Naive thymus-derived CD4-positive, alpha-beta T cell (primary cell): ENCODE results near the gene MYO5A. TPM values are rescaled to one million over a fixed set of nuclear protein-coding genes. Genes with fewer than 3 reads are reported as not detected.

Experiments
- ATAC-seq: fragments of 150-1000 bp; cut with Tn5 transposase; 2 replicates; pipeline ENCODE4 v1.10.0; 2021; ENCODE audit warnings: mild to moderate bottlenecking, moderate library complexity
- CTCF ChIA-PET: fragments of 350-600 bp; sonication (Branson Sonifier 250); formaldehyde crosslinking; loops from one replicate; lab custom pipeline; 2021; ENCODE audit warnings: antibody characterized with exemption; lab: Charles Lee
- POLR2A ChIA-PET: fragments of 350-600 bp; sonication (Branson Sonifier 250); formaldehyde crosslinking; loops from one replicate; lab custom pipeline; 2021; ENCODE audit warnings: antibody characterized with exemption, inconsistent platforms; lab: Charles Lee
- DNase-seq, 9 donors: peaks; one replicate each; pipeline versions ENCODE4 v3.0.0 to v3.0.0-alpha.2; 2020 to 2022; ENCODE audit warnings: mixed read lengths in 1 of 9
- H3K27ac ChIP-seq: one replicate; pipeline ENCODE4 v1.7.0; 2013; ENCODE audit warnings: mild to moderate bottlenecking, low read depth, low read length, moderate library complexity
- H3K27me3 ChIP-seq, 2 donors: one replicate each; pipeline ENCODE4 v1.7.0; 2013; ENCODE audit warnings: low read length in 2 of 2, mild to moderate bottlenecking in 2 of 2, moderate library complexity in 2 of 2; ENCODE audit not compliant: control insufficient read depth in 2 of 2, insufficient read depth in 2 of 2
- H3K36me3 ChIP-seq, 3 experiments: 1 replicate in 2 of 3; 2 replicates in 1 of 3; pipeline ENCODE4 v1.7.0; 2013; ENCODE audit warnings: low read length in 3 of 3, mild to moderate bottlenecking in 3 of 3, moderate library complexity in 1 of 3; ENCODE audit not compliant: insufficient read depth in 3 of 3, control insufficient read depth in 2 of 3
- H3K4me1 ChIP-seq, 2 donors: one replicate each; pipeline ENCODE4 v1.7.0; 2013; ENCODE audit warnings: low read length in 2 of 2, mild to moderate bottlenecking in 2 of 2, moderate library complexity in 1 of 2; ENCODE audit not compliant: control insufficient read depth in 2 of 2, insufficient read depth in 2 of 2
- H3K4me3 ChIP-seq: 2 replicates; pipeline ENCODE4 v1.7.0; 2013; ENCODE audit warnings: mild to moderate bottlenecking, low read length
- H3K9me3 ChIP-seq, 3 experiments: 1 replicate in 2 of 3; 2 replicates in 1 of 3; pipeline ENCODE4 v1.7.0; 2013; ENCODE audit warnings: low read length in 3 of 3; ENCODE audit not compliant: control insufficient read depth in 2 of 3
- H3K27ac Mint-ChIP-seq, 9 donors: one replicate each; pipeline ENCODE4 v1.8.0; 2020 to 2022; ENCODE audit warnings: mixed read lengths in 9 of 9, mild to moderate bottlenecking in 8 of 9, moderate library complexity in 5 of 9, inconsistent platforms in 2 of 9
- H3K27me3 Mint-ChIP-seq, 5 donors: one replicate each; pipeline ENCODE4 v1.8.0; 2021 to 2022; ENCODE audit warnings: mixed read lengths in 5 of 5, mild to moderate bottlenecking in 1 of 5
- H3K36me3 Mint-ChIP-seq, 5 donors: one replicate each; pipeline ENCODE4 v1.8.0; 2020 to 2022; ENCODE audit warnings: mixed read lengths in 5 of 5, mild to moderate bottlenecking in 3 of 5, inconsistent platforms in 1 of 5
- H3K4me1 Mint-ChIP-seq, 7 donors: one replicate each; pipeline ENCODE4 v1.8.0; 2020 to 2022; ENCODE audit warnings: mixed read lengths in 7 of 7, mild to moderate bottlenecking in 3 of 7, inconsistent platforms in 1 of 7
- H3K4me3 Mint-ChIP-seq, 10 donors: one replicate each; pipeline ENCODE4 v1.8.0; 2020 to 2022; ENCODE audit warnings: mild to moderate bottlenecking in 10 of 10, mixed read lengths in 10 of 10, moderate library complexity in 6 of 10, inconsistent platforms in 2 of 10
- H3K9me3 Mint-ChIP-seq, 11 donors: one replicate each; pipeline ENCODE4 v1.8.0; 2020 to 2022; ENCODE audit warnings: mixed read lengths in 11 of 11, mild to moderate bottlenecking in 4 of 11, inconsistent platforms in 1 of 11, moderate library complexity in 1 of 11
- intact Hi-C, 2 donors: fragments of 100-400 bp; cut with micrococcal nuclease; formaldehyde crosslinking; loops; one replicate each; pipeline ENCODE4 v1.15.1; 2023
- polyA plus RNA-seq, 2 donors: library from polyadenylated mRNA; unstranded; fragments of 300-500 nt; fragmentation: Illumina TruSeq; gene quantifications; one replicate each; pipeline ENCODE4 v1.2.3, GENCODE V29; 2021
- total RNA-seq, 6 experiments: library from RNA in 5 of 6; stranded (reverse) in 5 of 6; gene quantifications; 1 replicate in 5 of 6; 2 replicates in 1 of 6; pipeline ENCODE4 v1.2.3 and lab custom pipeline; 2021 to 2026

The MYO5A gene
- total and polyA plus RNA-seq, 7 experiments from 2014 or later, result 4.2 to 39.6 (median 20.8) TPM

DNA sequence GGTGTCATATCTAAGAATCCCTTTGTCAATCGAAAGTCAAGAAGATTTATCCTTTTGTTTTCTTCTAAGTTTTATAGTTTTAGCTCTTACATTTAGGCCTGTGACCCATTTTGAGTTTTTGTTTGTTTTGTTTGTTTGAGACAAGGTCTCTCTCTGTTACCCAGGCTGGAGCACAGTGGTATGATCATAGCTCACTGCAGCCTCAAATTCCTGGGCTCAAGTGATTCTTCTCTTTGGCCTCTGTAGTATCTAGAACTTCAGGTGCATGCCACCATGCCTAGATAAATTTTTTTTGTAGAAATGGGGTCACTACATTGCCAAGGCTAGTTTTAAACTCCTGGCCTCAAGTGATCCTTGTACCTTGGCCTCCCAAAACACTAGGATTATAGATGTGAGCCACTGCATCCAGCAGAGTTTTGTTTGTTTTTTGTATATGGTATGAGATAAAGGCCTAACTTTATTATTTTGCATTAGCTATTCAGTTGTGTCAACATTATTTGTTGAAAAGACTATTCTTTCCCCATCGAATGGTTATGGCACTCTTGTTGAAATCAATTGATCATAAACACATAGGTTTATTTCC lies 227.3 kb downstream of the MYO5A start:
- no peak for DNase-seq
- ATAC-seq, result no peak
- H3K27me3 ChIP-seq, result peaks cover 0 to 5% of the 10 kb centered on the region in 2 donors
- Mint-ChIP-seq H3K27me3 (peaks cover 3 to 29% (median 9%) of the 10 kb centered on the region in 5 donors), H3K4me1 (peaks cover 6 to 15% (median 13%) of the 10 kb centered on the region in 7 donors), H3K9me3 (peaks cover 0 to 5% (median 0%) of the 10 kb centered on the region in 11 donors), H3K36me3 (peaks cover 5 to 17% (median 8%) of the 10 kb centered on the region in 5 donors), H3K27ac (no peak overlapping the region), H3K4me3 (no peak overlapping the region)
- no peaks in the 10 kb centered on the region for H3K9me3 ChIP-seq
- no peaks in the 10 kb centered on the region for H3K4me1 ChIP-seq
- no peak overlapping the region for H3K4me3 ChIP-seq
- H3K27ac ChIP-seq, result no peak overlapping the region
- CTCF ChIA-PET, result no interaction called here
- intact Hi-C loops, result no loop called here
- H3K36me3 ChIP-seq, result no peaks in the 10 kb centered on the region
- POLR2A ChIA-PET, result no interaction called here

DNA sequence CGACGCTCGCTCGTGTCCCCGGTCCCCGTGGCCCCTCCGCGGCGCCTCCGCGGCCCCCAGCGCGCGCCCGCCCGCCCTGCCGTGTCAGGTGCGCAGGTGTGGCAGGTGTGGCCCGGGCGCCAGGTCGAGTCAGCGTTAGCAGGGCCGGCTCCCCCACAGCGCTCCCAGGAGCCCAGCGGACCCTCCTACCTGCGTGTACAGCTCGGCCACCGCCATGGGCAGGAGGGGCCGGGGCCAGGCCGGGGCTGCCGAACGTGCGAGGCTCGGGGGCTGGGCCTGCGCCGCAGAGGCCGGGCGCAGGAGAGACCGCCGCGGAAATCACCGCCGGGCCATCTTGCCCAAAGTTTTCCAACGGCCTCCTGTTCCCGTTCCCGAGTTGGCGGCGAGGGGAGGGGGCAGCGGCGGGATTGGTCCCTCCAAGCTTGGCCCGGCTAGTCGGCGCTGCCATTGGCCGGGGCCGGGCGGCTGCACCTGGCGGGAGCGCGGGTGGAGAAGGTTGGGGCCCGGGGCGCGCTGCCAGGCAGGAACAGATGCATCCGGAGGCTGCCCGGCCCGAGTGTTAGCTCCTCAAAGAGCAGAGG lies 233.2 kb downstream of the MYO5A start, which contains the start of gene MYO5C:
TSS of gene MYO5C (minus strand) at position 384 of the 581 bp plus-strand sequence. CDS start at position 216, 168 bp downstream.
- CTCF ChIA-PET, result no interaction called here
- no peak within 1 kb of the TSS for H3K27ac ChIP-seq
- peak within 1 kb of the TSS; percentile 30 to 76 (median 56) for H3K4me3 Mint-ChIP-seq
- peaks cover 0 to 5% (median 0%) of the 10 kb centered on the region in 11 donors for H3K9me3 Mint-ChIP-seq
- H3K4me3 ChIP-seq, result no peak within 1 kb of the TSS
- no peaks in the 10 kb centered on the region for H3K9me3 ChIP-seq
- DNase-seq (peak in 1 of 9 donors; percentile 0), ATAC-seq (peak; percentile 27)
- H3K27me3 ChIP-seq, result peaks cover 3 to 15% of the 10 kb centered on the region in 2 donors
- POLR2A ChIA-PET, result no interaction called here
- no peak within 1 kb of the TSS for H3K27ac Mint-ChIP-seq
- peaks cover 0 to 5% (median 0%) of the 10 kb centered on the region in 5 donors for H3K36me3 Mint-ChIP-seq
- H3K27me3 Mint-ChIP-seq, result peaks cover 28 to 66% (median 37%) of the 10 kb centered on the region in 5 donors
- H3K4me1 ChIP-seq, result no peaks in the 10 kb centered on the region
- H3K4me1 Mint-ChIP-seq, result peaks cover 0 to 22% (median 3%) of the 10 kb centered on the region in 7 donors
- intact Hi-C loops, result no loop called here
- H3K36me3 ChIP-seq, result no peaks in the 10 kb centered on the region

- H3K9me3 ChIP-seq, result no peaks in the 10 kb centered on the region
- Mint-ChIP-seq H3K27me3 (peaks cover 28 to 61% (median 33%) of the 10 kb centered on the region in 5 donors), H3K4me1 (peaks cover 0 to 24% (median 3%) of the 10 kb centered on the region in 7 donors), H3K36me3 (peaks cover 0 to under 1% (median 0%) of the 10 kb centered on the region in 5 donors), H3K27ac (no peak overlapping the region), H3K9me3 (peaks cover 0 to 3% (median 0%) of the 10 kb centered on the region in 11 donors), H3K4me3 (peak overlapping the region in 8 of 10 donors; percentile 20 to 76 (median 56))
- no peak overlapping the region for H3K4me3 ChIP-seq
- ChIA-PET POLR2A (no interaction called here), CTCF (no interaction called here)
- intact Hi-C loops, result no loop called here
- peak; percentile 27 for ATAC-seq
- H3K27me3 ChIP-seq, result peaks cover 3 to 15% of the 10 kb centered on the region in 2 donors
- no peak overlapping the region for H3K27ac ChIP-seq
- no peak for DNase-seq
- H3K4me1 ChIP-seq, result no peaks in the 10 kb centered on the region
- H3K36me3 ChIP-seq, result no peaks in the 10 kb centered on the region
Observed at GRCh38 chr15:52294881-52295420, 233.7 kb downstream of the MYO5A start.

DNA sequence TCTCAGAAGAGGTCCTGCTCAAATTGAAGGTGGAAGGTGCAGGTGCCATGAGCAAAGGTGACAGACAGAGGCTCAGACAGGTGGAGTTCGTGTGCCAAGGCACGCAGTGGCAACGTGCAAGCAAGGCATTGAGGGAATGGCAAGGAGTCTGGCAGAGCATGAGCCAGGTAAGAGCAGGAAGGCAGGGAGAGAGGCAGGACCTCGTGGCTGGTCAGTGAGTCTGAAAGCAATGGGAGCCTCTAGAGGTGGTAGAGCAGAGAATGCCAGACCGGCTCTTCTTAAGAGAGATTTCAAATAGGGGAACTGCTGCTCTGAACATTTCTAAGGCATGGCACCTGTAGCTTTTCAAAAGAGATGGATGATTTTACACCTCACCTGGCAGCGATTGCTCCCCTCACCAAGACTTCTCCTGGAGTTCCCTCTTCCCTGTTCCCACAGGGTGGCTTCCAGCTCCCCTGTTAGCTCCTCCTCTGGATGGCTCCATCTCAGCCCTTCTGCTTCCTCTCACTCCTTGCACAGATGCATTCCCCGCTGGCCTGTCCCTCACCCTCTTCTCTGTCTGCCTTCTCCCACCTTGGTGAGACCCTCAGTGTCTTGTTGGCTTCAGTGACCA lies 235.8 kb downstream of the MYO5A start:
- Mint-ChIP-seq H3K4me1 (peaks cover 0 to 33% (median 3%) of the 10 kb centered on the region in 7 donors), H3K9me3 (peaks cover 0 to 3% (median 0%) of the 10 kb centered on the region in 11 donors), H3K27ac (no peak overlapping the region), H3K36me3 (no peaks in the 10 kb centered on the region), H3K27me3 (peaks cover 28 to 48% (median 33%) of the 10 kb centered on the region in 5 donors), H3K4me3 (peak overlapping the region in 1 of 10 donors; percentile 21)
- ChIA-PET POLR2A (no interaction called here), CTCF (no interaction called here)
- H3K4me3 ChIP-seq, result no peak overlapping the region
- H3K27ac ChIP-seq, result no peak overlapping the region
- intact Hi-C loops, result no loop called here
- H3K27me3 ChIP-seq, result peaks cover 3 to 15% of the 10 kb centered on the region in 2 donors
- H3K9me3 ChIP-seq, result no peaks in the 10 kb centered on the region
- no peaks in the 10 kb centered on the region for H3K4me1 ChIP-seq
- no peak for DNase-seq
- H3K36me3 ChIP-seq, result no peaks in the 10 kb centered on the region
- no peak for ATAC-seq

- Histone ChIP-seq H3K9me3 (no peaks in the 10 kb centered on the region), H3K4me1 (no peaks in the 10 kb centered on the region), H3K27ac (no peak overlapping the region), H3K4me3 (no peak overlapping the region), H3K36me3 (no peaks in the 10 kb centered on the region), H3K27me3 (peaks cover 3 to 9% of the 10 kb centered on the region in 2 donors)
- DNase-seq, result no peak
- Mint-ChIP-seq H3K36me3 (no peaks in the 10 kb centered on the region), H3K27me3 (peaks cover 24 to 35% (median 28%) of the 10 kb centered on the region in 5 donors), H3K4me3 (peak overlapping the region in 1 of 10 donors; percentile 10), H3K27ac (no peak overlapping the region), H3K9me3 (peaks cover 0 to 3% (median 0%) of the 10 kb centered on the region in 11 donors), H3K4me1 (peaks cover 0 to 33% (median 3%) of the 10 kb centered on the region in 7 donors)
- ChIA-PET CTCF (no interaction called here), POLR2A (no interaction called here)
- no peak for ATAC-seq
- intact Hi-C loops, result loop anchor here in 1 of 2 donors (2.0 kb wide), 1 partner anchor 34 kb away; no protein-coding TSS in a partner anchor
Observed at GRCh38 chr15:52291204-52291603, 237.5 kb downstream of the MYO5A start.

DNA sequence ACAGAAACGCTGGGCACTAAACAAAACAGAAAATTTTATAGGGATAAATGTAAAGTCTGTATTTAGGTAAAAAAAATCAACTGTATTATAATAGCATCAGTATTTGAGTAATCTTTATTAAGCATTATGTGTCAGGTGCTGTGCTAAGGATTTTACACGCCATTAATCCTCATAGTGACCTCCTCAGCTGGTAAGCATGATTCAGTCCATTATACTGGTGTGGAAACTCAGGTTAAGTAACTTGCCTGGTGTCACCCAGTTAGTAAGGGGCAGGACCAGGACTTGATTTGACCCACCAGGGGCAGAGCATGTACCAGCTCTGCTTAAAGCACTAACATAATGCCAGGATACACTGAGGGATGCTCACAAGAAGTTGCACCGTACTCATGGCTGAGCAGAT lies 237.9 kb downstream of the MYO5A start:
- Mint-ChIP-seq H3K9me3 (peaks cover 0 to 3% (median 0%) of the 10 kb centered on the region in 11 donors), H3K36me3 (no peaks in the 10 kb centered on the region), H3K27me3 (peaks cover 23 to 31% (median 26%) of the 10 kb centered on the region in 5 donors), H3K4me1 (peaks cover 0 to 33% (median 3%) of the 10 kb centered on the region in 7 donors), H3K4me3 (no peak overlapping the region), H3K27ac (no peak overlapping the region)
- no peak overlapping the region for H3K27ac ChIP-seq
- DNase-seq (no peak), ATAC-seq (no peak)
- H3K9me3 ChIP-seq, result no peaks in the 10 kb centered on the region
- H3K27me3 ChIP-seq, result peaks cover 3 to 5% of the 10 kb centered on the region in 2 donors
- ChIA-PET CTCF (no interaction called here), POLR2A (no interaction called here)
- H3K36me3 ChIP-seq, result no peaks in the 10 kb centered on the region
- no peak overlapping the region for H3K4me3 ChIP-seq
- intact Hi-C loops, result loop anchor here in 1 of 2 donors (2.0 kb wide), 1 partner anchor 34 kb away; no protein-coding TSS in a partner anchor
- H3K4me1 ChIP-seq, result no peaks in the 10 kb centered on the region
